ENCODE results near the gene POLR3GL. TPM values are rescaled to one million over a fixed set of nuclear protein-coding genes. Genes with fewer than 3 reads are reported as not detected.

Gene POLR3GL
- total RNA-seq, 1 donor from 2014 or later: 16.2 TPM

GRCh38 chr1:145975216-145975615, 10.7 kb downstream of the POLR3GL start:
- no peak for DNase-seq

GRCh38 chr1:145977016-145977415, 12.5 kb downstream of the POLR3GL start:
- DNase-seq: no peak

- DNase-seq: peak; percentile 70
Measured at GRCh38 chr1:145977486-145978470, 13.3 kb downstream of the POLR3GL start.

- DNase-seq: no peak
Measured at GRCh38 chr1:145978471-145978853, 14.0 kb downstream of the POLR3GL start.

GRCh38 chr1:145978854-145979745, 14.6 kb downstream of the POLR3GL start:
- peak; percentile 92 for DNase-seq

GRCh38 chr1:145979746-145980456, 15.4 kb downstream of the POLR3GL start:
- no peak for DNase-seq

GRCh38 chr1:145980457-145980994, 16.0 kb downstream of the POLR3GL start:
- no peak for DNase-seq

- DNase-seq: no peak
Measured at GRCh38 chr1:145982010-145982723, 17.7 kb downstream of the POLR3GL start.

- no peak for DNase-seq
Measured at GRCh38 chr1:145983206-145983675, 18.8 kb downstream of the POLR3GL start.

- no peak for DNase-seq
Measured at GRCh38 chr1:145983960-145984830, 19.7 kb downstream of the POLR3GL start.

- DNase-seq: no peak
Measured at GRCh38 chr1:145985129-145985501, 20.6 kb downstream of the POLR3GL start.

GRCh38 chr1:145985502-145986439, 21.3 kb downstream of the POLR3GL start:
- DNase-seq: no peak

GRCh38 chr1:145986551-145986950, 22.1 kb downstream of the POLR3GL start:
- no peak for DNase-seq

GRCh38 chr1:145987926-145988325, 23.4 kb downstream of the POLR3GL start:
- no peak for DNase-seq

GRCh38 chr1:145988773-145989172, 24.3 kb downstream of the POLR3GL start:
- no peak for DNase-seq

GRCh38 chr1:145990249-145990855, 25.9 kb downstream of the POLR3GL start:
- DNase-seq: no peak

- DNase-seq: no peak
Measured at GRCh38 chr1:145991735-145992412, 27.4 kb downstream of the POLR3GL start.

GRCh38 chr1:145992502-145992936, 28.0 kb downstream of the POLR3GL start:
- no peak for DNase-seq
